BLaER1 treated with 17β-estradiol and CSF1 and Interleukin-3, amounts not matched to agents 10 nM and 100 nM (cell line): Measurements from ENCODE around the gene DNAJC9.

ENCODE experiments used
- H3K27ac ChIP-seq, 11 experiments: shearing (Covaris generic); formaldehyde crosslinking; 2 replicates each; pipeline ENCODE4 v1.8.1; 2022
- H3K27me3 ChIP-seq, 11 experiments: shearing (Covaris generic); formaldehyde crosslinking; 2 replicates each; pipeline ENCODE4 v1.8.1; 2022
- H3K36me3 ChIP-seq, 11 experiments: shearing (Covaris generic); formaldehyde crosslinking; 2 replicates each; pipeline ENCODE4 v1.8.1; 2022
- H3K4me1 ChIP-seq, 10 experiments: shearing (Covaris generic); formaldehyde crosslinking; 2 replicates each; pipeline ENCODE4 v1.8.1; 2022
- H3K4me2 ChIP-seq, 11 experiments: shearing (Covaris generic); formaldehyde crosslinking; 2 replicates each; pipeline ENCODE4 v1.8.1; 2022
- H3K4me3 ChIP-seq, 10 experiments: shearing (Covaris generic); formaldehyde crosslinking; 2 replicates each; pipeline ENCODE4 v1.8.1; 2022
- H3K9ac ChIP-seq, 11 experiments: shearing (Covaris generic); formaldehyde crosslinking; 2 replicates each; pipeline ENCODE4 v1.8.1; 2022
- H3K9me3 ChIP-seq, 11 experiments: shearing (Covaris generic); formaldehyde crosslinking; replicated peaks in 1 of 11; 2 replicates each; pipeline ENCODE4 v1.8.1; 2022
- H4K20me1 ChIP-seq, 11 experiments: shearing (Covaris generic); formaldehyde crosslinking; 2 replicates each; pipeline ENCODE4 v1.8.1; 2022
- Cebpa-rat ChIP-seq, 11 experiments: shearing (Covaris generic); IDR thresholded peaks; 2 replicates each; pipeline ENCODE4 v1.8.1; 2022

Gene DNAJC9

DNA sequence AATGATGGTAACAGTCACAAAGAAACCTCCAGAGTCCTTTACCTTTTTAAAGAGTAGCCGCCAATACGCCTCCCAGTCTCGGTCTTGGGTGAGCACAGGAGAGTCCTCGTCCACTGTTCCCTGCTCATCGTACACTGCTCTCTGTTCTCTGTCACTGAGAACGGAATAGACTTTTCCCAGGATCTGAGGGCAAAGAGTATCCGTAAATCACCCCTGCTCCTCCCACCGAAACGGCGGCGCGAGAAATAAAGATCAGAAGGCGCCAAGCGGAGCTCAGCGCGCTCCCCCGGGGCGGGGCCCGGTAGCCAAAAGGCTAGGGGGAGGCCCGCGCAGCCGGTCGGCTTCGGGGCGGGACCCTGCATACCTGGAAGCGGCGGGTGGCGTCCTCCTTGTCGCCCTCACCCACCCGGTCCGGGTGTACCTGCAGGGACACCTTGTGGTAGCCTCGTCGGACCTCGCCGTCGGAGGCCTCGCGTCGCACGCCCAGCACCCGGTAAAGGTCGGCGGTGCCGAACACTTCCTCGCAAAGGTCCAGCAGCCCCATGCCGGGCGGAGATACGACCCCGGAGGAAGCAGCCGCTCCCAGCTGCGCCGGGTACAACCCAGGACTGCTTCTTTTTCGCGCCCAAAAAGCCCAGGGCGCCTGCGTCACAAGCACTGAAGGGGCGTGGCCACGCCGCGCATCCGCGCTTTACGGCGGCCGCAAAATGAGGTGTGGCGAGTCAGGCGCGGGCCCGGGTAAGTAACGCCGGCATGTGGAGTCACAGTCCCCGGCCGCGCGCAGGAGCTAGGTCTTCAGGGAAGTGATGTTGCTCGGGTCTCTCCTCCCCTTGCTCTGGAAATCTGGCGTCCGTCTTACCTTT is at the start of gene DNAJC9:
Gene DNAJC9, minus strand, starts transcription at position 610 of the 863 bp plus-strand sequence. Its CDS starts 66 bp downstream, at position 544.
- Histone ChIP-seq H3K27me3 (no peaks in the 10 kb centered on the region), H4K20me1 (peaks cover 0 to 26% (median 14%) of the 10 kb centered on the region in 11 experiments; a peak in 12 of 22 replicates), H3K4me3 (peak within 1 kb of the TSS; percentile 74 to 96 (median 85)), H3K36me3 (peaks cover 36 to 78% (median 64%) of the 10 kb centered on the region in 11 experiments), H3K9me3 (no peaks in the 10 kb centered on the region), H3K9ac (peak within 1 kb of the TSS; percentile 80 to 94 (median 91)), H3K4me1 (peaks cover 64 to 79% (median 73%) of the 10 kb centered on the region in 10 experiments), H3K27ac (peak within 1 kb of the TSS; percentile 43 to 93 (median 87); a peak in 21 of 22 replicates), H3K4me2 (peak within 1 kb of the TSS; percentile 71 to 95 (median 87))
- no peak for TF ChIP-seq Cebpa-rat (IDR thresholded peaks at IDR 0.05)

DNA sequence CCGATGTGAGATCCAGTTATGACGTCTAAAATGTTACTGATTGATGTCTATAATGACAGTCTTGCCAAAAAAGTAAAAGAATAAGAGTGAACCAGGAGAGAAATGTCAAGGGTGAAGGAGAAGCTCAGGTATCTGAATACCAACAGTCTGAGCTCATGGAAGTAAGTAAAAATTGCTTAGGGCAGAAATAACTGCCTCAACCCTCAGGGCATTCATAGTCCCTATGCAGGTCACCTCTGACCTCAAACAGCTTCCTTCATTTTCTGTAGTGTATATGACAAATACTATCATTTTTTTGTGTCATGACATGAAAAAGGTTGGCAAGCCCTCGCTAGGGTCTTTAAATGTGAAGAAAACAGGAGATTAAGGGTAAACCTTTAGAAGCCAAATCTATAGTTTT is 46.4 kb upstream of the DNAJC9 start:
- Histone ChIP-seq H3K4me2 (no peak overlapping the region), H3K27me3 (no peaks in the 10 kb centered on the region), H4K20me1 (no peaks in the 10 kb centered on the region), H3K9me3 (peaks cover 11 to 22% (median 17%) of the 10 kb centered on the region in 11 experiments; a peak in 21 of 22 replicates), H3K4me3 (no peak overlapping the region), H3K9ac (no peak overlapping the region), H3K4me1 (peaks cover 0 to 2% (median 0%) of the 10 kb centered on the region in 10 experiments; a peak in 2 of 20 replicates), H3K27ac (no peak overlapping the region), H3K36me3 (peaks cover 4 to 70% (median 28%) of the 10 kb centered on the region in 11 experiments; a peak in 18 of 22 replicates)
- TF ChIP-seq Cebpa-rat (IDR thresholded peaks at IDR 0.05), result no peak

DNA sequence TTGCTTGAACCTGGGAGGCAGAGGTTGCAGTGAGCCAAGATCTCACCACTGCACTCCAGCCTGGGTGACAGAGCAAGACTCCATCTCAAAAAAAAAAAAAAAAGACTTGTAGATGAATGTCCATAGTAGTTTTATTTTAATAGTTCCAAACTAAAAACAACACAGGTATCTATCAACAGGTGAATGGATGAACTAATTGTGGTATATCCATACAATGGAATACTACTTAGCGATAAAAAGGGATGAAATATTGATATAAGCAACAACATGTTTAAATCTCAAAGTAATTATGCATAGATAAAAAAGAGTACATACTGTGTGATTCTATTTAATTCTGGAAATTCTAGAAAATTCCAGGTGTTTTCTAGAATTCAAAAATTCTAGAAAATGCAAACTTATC is 42.9 kb upstream of the DNAJC9 start:
- no peak for TF ChIP-seq Cebpa-rat (IDR thresholded peaks at IDR 0.05)
- Histone ChIP-seq H3K4me2 (no peak overlapping the region), H3K4me1 (peaks cover 0 to 19% (median 2%) of the 10 kb centered on the region in 10 experiments; a peak in 10 of 20 replicates), H4K20me1 (no peaks in the 10 kb centered on the region), H3K27me3 (no peaks in the 10 kb centered on the region), H3K27ac (no peak overlapping the region), H3K36me3 (peaks cover 4 to 57% (median 34%) of the 10 kb centered on the region in 11 experiments; a peak in 18 of 22 replicates), H3K9me3 (peaks cover 14 to 35% (median 32%) of the 10 kb centered on the region in 11 experiments; a peak in 21 of 22 replicates), H3K4me3 (no peak overlapping the region), H3K9ac (no peak overlapping the region)

DNA sequence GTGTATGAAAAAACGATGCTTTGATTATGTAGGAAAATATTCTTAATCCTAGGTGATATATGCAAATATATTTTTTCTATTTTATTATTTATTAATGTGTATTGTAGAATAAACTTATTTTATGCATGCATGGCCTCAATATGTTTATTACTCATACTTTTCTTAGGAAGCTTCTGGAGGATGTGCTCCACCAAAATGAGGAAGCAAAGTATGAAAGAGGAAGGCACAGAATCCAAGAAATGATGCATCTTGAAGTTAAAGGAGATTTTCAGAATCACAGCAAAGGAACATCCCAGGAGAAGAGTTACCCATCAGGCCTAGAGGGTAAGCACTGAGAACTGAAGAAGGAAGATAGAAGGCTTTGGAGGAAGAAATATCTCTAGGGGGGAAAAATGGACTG is 40.4 kb upstream of the DNAJC9 start:
- no peak overlapping the region for H3K27ac ChIP-seq
- peaks cover 4 to 46% (median 29%) of the 10 kb centered on the region in 11 experiments; a peak in 18 of 22 replicates for H3K36me3 ChIP-seq
- H4K20me1 ChIP-seq, result no peaks in the 10 kb centered on the region
- peaks cover 14 to 35% (median 32%) of the 10 kb centered on the region in 11 experiments; a peak in 21 of 22 replicates for H3K9me3 ChIP-seq
- no peak overlapping the region for H3K9ac ChIP-seq
- no peak overlapping the region for H3K4me3 ChIP-seq
- no peak for TF ChIP-seq Cebpa-rat (IDR thresholded peaks at IDR 0.05)
- no peaks in the 10 kb centered on the region for H3K27me3 ChIP-seq
- peaks cover 0 to 19% (median 2%) of the 10 kb centered on the region in 10 experiments; a peak in 10 of 20 replicates for H3K4me1 ChIP-seq
- peak overlapping the region in 5 of 11 experiments; percentile 14 to 38 (median 29); a peak in 5 of 22 replicates for H3K4me2 ChIP-seq

DNA sequence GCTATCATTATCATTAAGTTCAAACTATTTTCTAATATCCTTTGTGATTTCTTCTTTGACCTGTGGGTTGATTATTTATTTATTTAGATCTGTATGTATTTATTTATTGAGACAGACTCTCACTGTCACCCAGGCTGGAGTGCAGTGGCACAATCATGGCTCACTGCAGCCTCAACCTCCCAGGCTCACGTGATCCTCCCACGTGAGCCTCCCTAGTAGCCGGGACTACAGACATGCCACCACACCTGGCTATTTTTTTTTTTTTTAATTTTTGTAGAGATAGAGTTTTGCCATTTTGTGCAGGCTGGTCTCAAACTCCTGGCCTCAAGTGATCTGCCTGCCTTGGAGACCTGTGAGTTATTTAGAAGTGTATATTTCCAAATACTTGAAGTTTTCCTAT is 34.0 kb upstream of the DNAJC9 start:
- no peak overlapping the region for H3K4me3 ChIP-seq
- H3K9me3 ChIP-seq, result peaks cover 0 to 9% (median 6%) of the 10 kb centered on the region in 11 experiments; a peak in 12 of 22 replicates
- no peak overlapping the region for H3K27ac ChIP-seq
- H3K27me3 ChIP-seq, result no peaks in the 10 kb centered on the region
- no peaks in the 10 kb centered on the region for H4K20me1 ChIP-seq
- H3K4me1 ChIP-seq, result no peaks in the 10 kb centered on the region
- no peak for TF ChIP-seq Cebpa-rat (IDR thresholded peaks at IDR 0.05)
- no peak overlapping the region for H3K9ac ChIP-seq
- no peak overlapping the region for H3K4me2 ChIP-seq
- peaks cover 0 to 30% (median 0%) of the 10 kb centered on the region in 11 experiments; a peak in 5 of 22 replicates for H3K36me3 ChIP-seq

DNA sequence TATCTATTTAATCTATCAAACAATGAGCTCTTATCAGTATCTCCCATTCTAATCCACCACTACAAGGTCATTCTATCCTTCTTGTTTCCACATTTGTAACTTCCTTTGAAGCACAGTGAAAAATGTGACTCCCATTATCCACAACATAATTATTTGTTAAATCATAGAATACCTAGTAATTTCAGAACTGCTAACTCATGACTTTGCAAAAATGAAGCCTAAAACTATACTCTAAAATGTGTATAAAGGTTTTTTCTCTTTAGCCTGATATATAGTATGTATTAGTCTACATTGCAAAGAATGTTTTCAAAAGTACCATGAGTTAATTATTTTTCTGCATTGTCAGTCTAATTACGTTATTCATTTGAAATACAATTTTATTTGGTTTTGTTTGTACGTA is 17.4 kb upstream of the DNAJC9 start:
- Histone ChIP-seq H3K4me1 (peaks cover 0 to 5% (median 0%) of the 10 kb centered on the region in 10 experiments; a peak in 4 of 20 replicates), H3K9ac (no peak overlapping the region), H3K36me3 (peaks cover 0 to 29% (median 3%) of the 10 kb centered on the region in 11 experiments; a peak in 8 of 22 replicates), H3K4me3 (no peak overlapping the region), H3K27me3 (no peaks in the 10 kb centered on the region), H3K27ac (no peak overlapping the region), H3K4me2 (no peak overlapping the region), H3K9me3 (peaks cover 4 to 21% (median 15%) of the 10 kb centered on the region in 11 experiments), H4K20me1 (no peaks in the 10 kb centered on the region)
- no peak for TF ChIP-seq Cebpa-rat (IDR thresholded peaks at IDR 0.05)

DNA sequence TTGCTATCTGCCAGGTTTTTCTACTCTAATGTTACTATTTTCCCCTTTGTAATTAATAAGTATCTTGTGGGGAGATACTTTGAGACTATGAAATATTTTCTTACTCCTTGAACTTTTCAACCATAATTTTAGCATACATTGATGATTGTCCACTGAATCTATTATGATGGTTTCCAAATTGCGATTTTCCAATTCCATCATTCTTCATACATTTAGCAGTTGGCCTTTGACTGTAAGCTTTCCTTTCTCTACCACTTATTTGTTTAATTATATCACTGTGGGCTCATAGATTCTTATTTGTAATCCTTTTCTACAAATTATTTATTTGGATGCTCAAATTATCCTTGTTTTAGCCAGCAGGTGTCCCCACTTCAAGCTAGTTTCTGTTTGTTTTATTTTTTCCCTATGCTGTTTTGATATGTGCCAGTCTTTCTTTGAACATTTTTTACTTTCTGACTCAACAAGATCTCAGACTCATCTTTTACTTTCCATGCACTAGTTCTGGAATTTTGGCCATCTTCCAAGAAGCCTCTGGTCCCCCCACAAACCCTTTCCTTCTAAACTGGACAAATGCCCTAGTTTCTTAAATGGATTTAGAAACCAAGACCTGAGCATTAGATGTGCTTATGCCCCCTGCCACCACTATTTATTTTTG is 16.8 kb upstream of the DNAJC9 start:
- no peak for TF ChIP-seq Cebpa-rat (IDR thresholded peaks at IDR 0.05)
- Histone ChIP-seq H3K4me3 (no peak overlapping the region), H3K4me1 (peaks cover 0 to 5% (median 0%) of the 10 kb centered on the region in 10 experiments; a peak in 4 of 20 replicates), H3K9me3 (peaks cover 10 to 27% (median 21%) of the 10 kb centered on the region in 11 experiments), H3K4me2 (no peak overlapping the region), H3K27ac (no peak overlapping the region), H3K9ac (no peak overlapping the region), H4K20me1 (no peaks in the 10 kb centered on the region), H3K27me3 (no peaks in the 10 kb centered on the region), H3K36me3 (peaks cover 0 to 30% (median 5%) of the 10 kb centered on the region in 11 experiments; a peak in 9 of 22 replicates)

- no peak overlapping the region for H3K27ac ChIP-seq
- H3K4me2 ChIP-seq, result no peak overlapping the region
- H4K20me1 ChIP-seq, result no peaks in the 10 kb centered on the region
These were observed 16.0 kb upstream of the DNAJC9 start for GRCh38 chr10:73262880-73263555.

More at GRCh38 chr10:73262880-73263555, 16.0 kb upstream of the DNAJC9 start:
- Histone ChIP-seq H3K27me3 (no peaks in the 10 kb centered on the region), H3K9ac (no peak overlapping the region), H3K4me1 (peaks cover 0 to 5% (median 0%) of the 10 kb centered on the region in 10 experiments; a peak in 4 of 20 replicates), H3K36me3 (peaks cover 0 to 30% (median 10%) of the 10 kb centered on the region in 11 experiments; a peak in 9 of 22 replicates), H3K9me3 (peaks cover 16 to 33% (median 26%) of the 10 kb centered on the region in 11 experiments), H3K4me3 (no peak overlapping the region)
- no peak for TF ChIP-seq Cebpa-rat (IDR thresholded peaks at IDR 0.05)
